K562 (cell line): Measurements from ENCODE around the gene GFI1. TPM values are rescaled to one million over a fixed set of nuclear protein-coding genes. Genes with fewer than 3 reads are reported as not detected.

Experiments used
- ATAC-seq: fragments of 200-7000 bp; cut with Tn5 transposase; 3 replicates; pipeline ENCODE4 v1.9.1; 2020; ENCODE audit warnings: moderate library complexity
- BruUV-seq: library from RNA; stranded (reverse); fragments of 400-500 nt; replicated peaks from 2 replicates; lab custom pipeline; 2021; lab: Mats Ljungman, UMichigan
- CTCF ChIA-PET: fragments of 300-600 bp; formaldehyde crosslinking; extraction: SDS; loops from one replicate; lab custom pipeline; 2021; ENCODE audit warnings: low intra/inter-chr PET ratio; lab: Yijun Ruan, JAX
- POLR2A ChIA-PET: fragments of 300-600, 350-650 bp; sonication (Branson Sonifier 250); formaldehyde crosslinking; extraction: SDS; loops from one replicate; lab custom pipeline; 2021; ENCODE audit warnings: antibody characterized with exemption, inconsistent platforms; lab: Yijun Ruan, JAX
- DNase-seq, 4 experiments: peaks; one replicate each; pipeline versions ENCODE4 v3.0.0 to v3.0.0-alpha.2; 2011 to 2018; ENCODE audit warnings: low spot score in 3 of 4, mixed read lengths in 3 of 4; ENCODE audit errors: extremely low read depth in 1 of 4
- FAIRE-seq: peaks from 2 replicates; lab custom pipeline; 2011; peaks lifted over from hg19 to GRCh38; lab: Jason Lieb, UNC
- H2AFZ ChIP-seq: 2 replicates; pipeline ENCODE4 v1.6.0; 2011; ENCODE audit warnings: low read depth, low read length, control low read depth, inconsistent platforms
- H3K27ac ChIP-seq: fragments of 200-600 bp; 3 replicates; pipeline ENCODE4 v1.8.0; 2011; ENCODE audit warnings: low read depth, mild to moderate bottlenecking, control low read depth, inconsistent platforms, low read length, moderate library complexity, mixed read lengths; ENCODE audit errors: extremely low read depth
- H3K27me3 ChIP-seq, 2 experiments: fragments of 300-600 bp in 1 of 2; 2 replicates in 1 of 2; 3 replicates in 1 of 2; pipeline versions ENCODE4 v1.6.0 to v1.8.0; 2011; ENCODE audit warnings: inconsistent platforms in 2 of 2, low read length in 2 of 2, mild to moderate bottlenecking in 1 of 2, mixed read lengths in 1 of 2, moderate library complexity in 1 of 2; ENCODE audit not compliant: control insufficient read depth in 2 of 2, insufficient read depth in 2 of 2
- H3K36me3 ChIP-seq: fragments of 300-600 bp; 3 replicates; pipeline ENCODE4 v1.8.0; 2011; ENCODE audit warnings: mild to moderate bottlenecking, low read length, inconsistent platforms; ENCODE audit not compliant: control insufficient read depth, insufficient read depth
- H3K4me1 ChIP-seq, 2 experiments: fragments of 200-600 bp in 1 of 2; replicated peaks in 1 of 2; 2 replicates in 1 of 2; 3 replicates in 1 of 2; pipeline versions ENCODE4 v1.5.1 to v1.8.0; 2011; ENCODE audit warnings: inconsistent platforms in 2 of 2, low read length in 2 of 2, mild to moderate bottlenecking in 1 of 2, mixed read lengths in 1 of 2, moderate library complexity in 1 of 2; ENCODE audit not compliant: control insufficient read depth in 2 of 2, insufficient read depth in 2 of 2
- H3K4me2 ChIP-seq: 2 replicates; pipeline ENCODE4 v1.6.1; 2011; ENCODE audit warnings: low read length, control low read depth, inconsistent platforms, mixed read lengths; ENCODE audit not compliant: insufficient read depth
- H3K4me3 ChIP-seq: fragments of 200-600 bp; sonication (generic), shearing (Covaris generic); 2 replicates; pipeline ENCODE4 v1.5.1; 2016; ENCODE audit warnings: control low read depth, inconsistent platforms
- H3K79me2 ChIP-seq: fragments of 200-600 bp; 3 replicates; pipeline ENCODE4 v1.8.0; 2011; ENCODE audit warnings: low read length, inconsistent platforms; ENCODE audit not compliant: control insufficient read depth, insufficient read depth
- H3K9ac ChIP-seq, 2 experiments: 2 replicates each; pipeline versions ENCODE4 v1.6.0 to v1.6.1; 2011; ENCODE audit warnings: low read depth in 2 of 2, low read length in 2 of 2, control low read depth in 1 of 2, inconsistent platforms in 1 of 2, mild to moderate bottlenecking in 1 of 2, mixed read lengths in 1 of 2; ENCODE audit not compliant: insufficient read depth in 1 of 2
- H3K9me1 ChIP-seq: one replicate; pipeline ENCODE4 v1.6.0; 2011; ENCODE audit warnings: inconsistent platforms, mild to moderate bottlenecking, low read length, moderate library complexity; ENCODE audit not compliant: control insufficient read depth, insufficient read depth
- H3K9me3 ChIP-seq: replicated peaks from 2 replicates; pipeline ENCODE4 v1.5.1; 2011; ENCODE audit warnings: low read depth, low read length, inconsistent platforms; ENCODE audit not compliant: control insufficient read depth, insufficient read depth
- H4K20me1 ChIP-seq: replicated peaks from 2 replicates; pipeline ENCODE4 v1.6.1; 2011; ENCODE audit warnings: low read length, inconsistent platforms, mixed read lengths; ENCODE audit not compliant: control insufficient read depth, insufficient read depth
- ARID4B ChIP-seq: sonication (generic); formaldehyde crosslinking; IDR thresholded peaks from 2 replicates; pipeline ENCODE4 v1.8.0; 2022; ENCODE audit warnings: mild to moderate bottlenecking, missing genetic modification reagents
- ATF7 ChIP-seq: fragments of 450-650 bp; IDR thresholded peaks from 2 replicates; pipeline ENCODE4 v1.7.1; 2014; ENCODE audit warnings: mild to moderate bottlenecking, moderate library complexity
- BRCA1 ChIP-seq, 2 experiments: fragments of 450-650 bp in 1 of 2; sonication (generic) in 1 of 2; formaldehyde crosslinking in 1 of 2; IDR thresholded peaks; 2 replicates each; pipeline versions ENCODE4 v1.5.0 to v1.6.1; 2017 to 2020; ENCODE audit warnings: mild to moderate bottlenecking in 1 of 2, missing genetic modification reagents in 1 of 2
- CCAR2 ChIP-seq: fragments of 200-400 bp; formaldehyde crosslinking; IDR thresholded peaks from 2 replicates; pipeline ENCODE4 v1.6.1; 2017; ENCODE audit warnings: mild to moderate bottlenecking, low read depth, low read length
- CEBPB ChIP-seq: fragments of 450-650 bp; IDR thresholded peaks from 2 replicates; pipeline ENCODE4 v1.6.1; 2016; ENCODE audit warnings: missing genetic modification characterization, missing compliant biosample characterization
- CHD2 ChIP-seq: IDR thresholded peaks from 2 replicates; pipeline ENCODE4 v1.6.1; 2011; ENCODE audit warnings: low read depth, low read length
- ESRRA ChIP-seq: fragments of 450-650 bp; IDR thresholded peaks from 2 replicates; pipeline ENCODE4 v1.6.1; 2014; ENCODE audit warnings: low read depth, mild to moderate bottlenecking, moderate library complexity, borderline replicate concordance
- FOSL1 ChIP-seq: fragments of 200-800 bp; sonication (Bioruptor generic); conservative IDR thresholded peaks from 2 replicates; pipeline ENCODE4 v1.6.1; 2016; ENCODE audit warnings: missing genetic modification characterization, missing compliant biosample characterization
- GABPB2 ChIP-seq: fragments of 250-450 bp; sonication (Bioruptor Pico); conservative IDR thresholded peaks from 2 replicates; pipeline ENCODE4 v1.5.1; 2021; ENCODE audit warnings: mild to moderate bottlenecking
- HNRNPUL1 ChIP-seq: fragments of 200-400 bp; formaldehyde crosslinking; IDR thresholded peaks from 2 replicates; pipeline ENCODE4 v1.6.1; 2017; ENCODE audit warnings: low read length
- LEF1 ChIP-seq: fragments of 450-650 bp; IDR thresholded peaks from 2 replicates; pipeline ENCODE4 v1.6.1; 2016; ENCODE audit warnings: mild to moderate bottlenecking
- MITF ChIP-seq: IDR thresholded peaks from 2 replicates; pipeline ENCODE4 v1.6.1; 2014; ENCODE audit warnings: antibody characterized with exemption
- MTA1 ChIP-seq: fragments of 450-650 bp; IDR thresholded peaks from 2 replicates; pipeline ENCODE4 v1.6.1; 2017; ENCODE audit warnings: borderline replicate concordance
- NEUROD1 ChIP-seq: fragments of 150-350 bp; IDR thresholded peaks from 2 replicates; pipeline ENCODE4 v1.6.1; 2014; ENCODE audit warnings: borderline replicate concordance, low read length, low read depth; ENCODE audit not compliant: partially characterized antibody
- POLR2A ChIP-seq: fragments of 450-650 bp; conservative IDR thresholded peaks from 2 replicates; pipeline ENCODE4 v1.6.1; 2016
- POLR2B ChIP-seq: fragments of 450-650 bp; IDR thresholded peaks from 2 replicates; pipeline ENCODE4 v1.6.1; 2018; ENCODE audit warnings: low read depth; ENCODE audit not compliant: partially characterized antibody
- TCF7L2 ChIP-seq: fragments of 150-350 bp; IDR thresholded peaks from 2 replicates; pipeline ENCODE4 v1.6.1; 2016; ENCODE audit warnings: low read depth, mild to moderate bottlenecking, low read length, moderate library complexity
- TEAD1 ChIP-seq, 2 experiments: fragments of 450-650 bp in 1 of 2; sonication (generic) in 1 of 2; formaldehyde crosslinking; IDR thresholded peaks; 2 replicates each; pipeline versions ENCODE4 v1.4.0 to v1.8.0; 2020 to 2022; ENCODE audit warnings: mild to moderate bottlenecking in 2 of 2, missing genetic modification reagents in 1 of 2
- ZNF239 ChIP-seq: fragments of 250-450 bp; sonication (Bioruptor Pico); IDR thresholded peaks from 2 replicates; pipeline ENCODE4 v1.4.0; 2020; ENCODE audit warnings: mild to moderate bottlenecking
- ZNF384 ChIP-seq: IDR thresholded peaks from 2 replicates; pipeline ENCODE4 v1.6.1; 2012; ENCODE audit warnings: low read depth, low read length, improper control_type of control experiment
- WGBS: fragments of 100-300 bp; shearing (Covaris generic); methylation state at CpG from one replicate; pipeline ENCODE4 v1.1.6; 2016; ENCODE audit warnings: low coverage, mixed read lengths; ENCODE audit not compliant: insufficient coverage; ENCODE audit errors: missing lambda C conversion rate; 5-methylcytosine and 5-hydroxymethylcytosine counted together
- in situ Hi-C: fragments of 300-500 bp; cut with MboI; formaldehyde crosslinking; loops from 4 replicates; pipeline ENCODE4 v1.15.0; 2018; ENCODE audit warnings: inconsistent platforms, mixed read lengths
- intact Hi-C: fragments of 100-400 bp; cut with micrococcal nuclease; formaldehyde crosslinking; loops from 2 replicates; pipeline ENCODE4 v1.14.2; 2022
- polyA plus RNA-seq, 8 experiments: library from polyadenylated mRNA; depleted of rRNA in 4 of 8; stranded (reverse) in 5 of 8; unstranded in 3 of 8; fragments of >200 nt; fragmentation: Nextera tagmentation in 2 of 8; fragmentation: Illumina TruSeq in 1 of 8; extraction: Ambion mirVana in 2 of 8; extraction: Trizol in 1 of 8; gene quantifications; 2 replicates each; pipeline versions ENCODE4 v1.2.1 to v1.2.3, GENCODE V29; 2011 to 2014; ENCODE audit warnings: inconsistent platforms in 1 of 8, missing spikeins in 1 of 8
- total RNA-seq, 7 experiments: library from RNA; depleted of rRNA in 6 of 7; stranded (reverse); fragments of >200 nt in 6 of 7; fragmentation: Illumina TruSeq in 2 of 7; extraction: Trizol in 2 of 7; gene quantifications; 2 replicates each; pipeline versions ENCODE4 v1.2.1 to v1.2.3, GENCODE V29; 2011 to 2021; ENCODE audit warnings: low replicate concordance in 1 of 7

Gene GFI1
- total and polyA plus RNA-seq, 9 of the 15 experiments (the other 6 are each of a cell fraction or from before 2014, with no cell fraction given), result 0.07 to 0.93 (median 0.46) TPM

- peak overlapping the region; percentile 90 for H2AFZ ChIP-seq
- intact Hi-C loops, result no loop called here
- in situ Hi-C loops, result no loop called here
- TF ChIP-seq POLR2A (no peak), ARID4B (CRISPR knock-in tag) (no peak), GABPB2 (no peak), ZNF384 (no peak), MITF (no peak), LEF1 (peak; percentile 58; the same call in 1 of the 2 replicates), ATF7 (no peak), CEBPB (tag) (peak; percentile 33; the same call in 1 of the 2 replicates), FOSL1 (tag) (0 out of 2 replicates have a peak, but pooled peaks have one; percentile 5), POLR2B (no peak), MTA1 (no peak), ESRRA (peak; percentile 11; the same call in 1 of the 2 replicates), BRCA1 (IDR thresholded peaks at IDR 0.05) (no peak), BRCA1 (CRISPR knock-in tag; IDR thresholded peaks at IDR 0.05) (no peak), ZNF239 (CRISPR knock-in tag) (peak; percentile 35; the same call in 1 of the 2 replicates), CCAR2 (no peak), CHD2 (no peak), TCF7L2 (no peak), TEAD1 (CRISPR knock-in tag; IDR thresholded peaks at IDR 0.05) (peak in 1 of 2 experiments; percentile 4; a peak in 1 of 4 replicates), NEUROD1 (no peak), HNRNPUL1 (no peak)
Observed at GRCh38 chr1:92459871-92460320, 26.8 kb downstream of the GFI1 start.

More at GRCh38 chr1:92459871-92460320, 26.8 kb downstream of the GFI1 start:
- no peaks in the 10 kb centered on the region for H3K79me2 ChIP-seq
- H3K9me3 ChIP-seq, result no peaks in the 10 kb centered on the region
- H3K4me3 ChIP-seq, result no peak overlapping the region
- ChIA-PET CTCF (interaction anchor here (0.7 kb wide), 1 partner anchor 946 kb away, joined by 3 read pairs; no protein-coding TSS in a partner anchor), POLR2A (no interaction called here)
- 3% methylated on average over 4 of the region's 4 CpGs for WGBS
- H3K27me3 ChIP-seq, result no peaks in the 10 kb centered on the region
- no peak for FAIRE-seq
- H3K9ac ChIP-seq, result peak overlapping the region; percentile 25 to 31; a peak in 2 of 4 replicates
- H3K4me2 ChIP-seq, result peak overlapping the region; percentile 59; the same call in 1 of the 2 replicates
- H3K36me3 ChIP-seq, result no peaks in the 10 kb centered on the region
- ATAC-seq, result peak; percentile 74
- H3K9me1 ChIP-seq, result no peaks in the 10 kb centered on the region
- H4K20me1 ChIP-seq, result no peaks in the 10 kb centered on the region
- no TSS peak for BruUV-seq
- H3K4me1 ChIP-seq, result peaks cover 0 to 22% of the 10 kb centered on the region in 2 experiments; a peak in 3 of 5 replicates
- peak in 1 of 4 experiments; percentile 27 for DNase-seq
- peak overlapping the region; percentile 64; the same call in 2 of the 3 replicates for H3K27ac ChIP-seq
